ENCODE results near the gene NUP50. TPM values are rescaled to one million over a fixed set of nuclear protein-coding genes. Genes with fewer than 3 reads are reported as not detected.

Gene NUP50
- total RNA-seq, 1 experiment from 2014 or later, result 134 TPM

- no peaks in the 10 kb centered on the region for H3K27me3 ChIP-seq (ENCODE audit: insufficient read depth, low read length)
Observed at GRCh38 chr22:45120931-45121330, 42.8 kb upstream of the NUP50 start.

More at GRCh38 chr22:45120931-45121330, 42.8 kb upstream of the NUP50 start:
- Histone ChIP-seq H3K79me2 (ENCODE audit: insufficient read depth, low read length) (no peaks in the 10 kb centered on the region), H3K56ac (ENCODE audit: insufficient read length, low read depth, low read length) (no peak overlapping the region), H2BK5ac (ENCODE audit: insufficient read length, low read length) (no peak overlapping the region), H3K79me1 (ENCODE audit: insufficient read depth, low read depth, low read length, poor library complexity, severe bottlenecking) (no peaks in the 10 kb centered on the region), H3K27ac (ENCODE audit: insufficient read length, low read depth, low read length) (no peak overlapping the region), H4K91ac (ENCODE audit: insufficient read length, low read depth, low read length) (no peak overlapping the region), H3K9me3 (ENCODE audit: control insufficient read depth, low read depth, low read length) (no peaks in the 10 kb centered on the region), H3K18ac (ENCODE audit: insufficient read length, low read depth, low read length) (no peak overlapping the region), H3K4me1 (ENCODE audit: insufficient read depth, low read length) (no peaks in the 10 kb centered on the region; the same call in 1 of the 2 replicates), H2AK5ac (ENCODE audit: insufficient read length, low read length) (no peak overlapping the region), H3T11ph (ENCODE audit: low read length) (no peak overlapping the region), H3K4ac (ENCODE audit: low read depth, low read length) (no peak overlapping the region), H3K23me2 (ENCODE audit: insufficient read length, low read depth, low read length, poor library complexity, severe bottlenecking) (no peaks in the 10 kb centered on the region), H3K4me2 (ENCODE audit: insufficient read depth, insufficient read length, low read length) (no peak overlapping the region), H3K23ac (ENCODE audit: insufficient read length, low read depth, low read length) (no peak overlapping the region), H4K8ac (replicated peaks; ENCODE audit: insufficient read length, low read depth, low read length) (no peak overlapping the region), H2BK20ac (ENCODE audit: low read depth, low read length, poor library complexity, severe bottlenecking) (no peak overlapping the region), H4K5ac (ENCODE audit: insufficient read length, low read depth, low read length) (no peak overlapping the region), H2AFZ (ENCODE audit: low read length) (no peak overlapping the region), H4K20me1 (ENCODE audit: control insufficient read depth, insufficient read depth, insufficient read length) (no peaks in the 10 kb centered on the region), H3K14ac (ENCODE audit: insufficient read depth, low read length) (no peak overlapping the region), H3K9ac (ENCODE audit: extremely low read depth, insufficient read length, low read length) (no peak overlapping the region), H2BK12ac (ENCODE audit: insufficient read length, low read depth, low read length) (no peak overlapping the region), H2BK15ac (ENCODE audit: low read depth, low read length) (no peak overlapping the region), H2BK120ac (ENCODE audit: low read depth, low read length, poor library complexity, severe bottlenecking) (no peak overlapping the region)
- WGBS (ENCODE audit: extremely low coverage, insufficient read length, low lambda C conversion rate), result no CpG with 5 or more reads among the region's 8 CpGs
- no peak for DNase-seq
- no peak for TF ChIP-seq CTCF (conservative IDR thresholded peaks at IDR 0.05)
- peaks cover 4 to 11% of the 10 kb centered on the region in 2 experiments; a peak in 3 of 5 replicates for H3K9me3 Mint-ChIP-seq
- H3K4me3 Mint-ChIP-seq, result no peak overlapping the region
- peaks cover 0 to 5% (median 0%) of the 10 kb centered on the region in 3 experiments; a peak in 2 of 7 replicates for H3K36me3 Mint-ChIP-seq (ENCODE audit: insufficient read depth in 1 of 3, low read depth in 3 of 3)
- peaks cover 27% of the 10 kb centered on the region for H3K27me3 Mint-ChIP-seq (ENCODE audit: low read depth)
- H3K4me1 Mint-ChIP-seq, result peaks cover 17 to 19% of the 10 kb centered on the region in 2 experiments
- no peak overlapping the region for H3K27ac Mint-ChIP-seq
